MM.1S (cell line): ENCODE results near the gene PLXNA2.

ENCODE experiments used
- EZH2 ChIP-seq: fragments of 300-600 bp; sonication (generic); optimal IDR thresholded peaks from 2 replicates; pipeline ENCODE3; 2017; ENCODE audit warnings: low read depth, mild to moderate bottlenecking, antibody characterized with exemption, low read length, mixed read lengths
- TF ChIP-seq, protein P1 (sequence below): fragments of 300-600 bp; sonication (generic); IDR thresholded peaks from 2 replicates; pipeline ENCODE4 v1.5.1; 2016; ENCODE audit warnings: antibody characterized with exemption, low read length, mixed read lengths

GRCh38 chr1:208148380-208148779 lies 95.8 kb downstream of the PLXNA2 start:
- TF ChIP-seq, protein P1, sequence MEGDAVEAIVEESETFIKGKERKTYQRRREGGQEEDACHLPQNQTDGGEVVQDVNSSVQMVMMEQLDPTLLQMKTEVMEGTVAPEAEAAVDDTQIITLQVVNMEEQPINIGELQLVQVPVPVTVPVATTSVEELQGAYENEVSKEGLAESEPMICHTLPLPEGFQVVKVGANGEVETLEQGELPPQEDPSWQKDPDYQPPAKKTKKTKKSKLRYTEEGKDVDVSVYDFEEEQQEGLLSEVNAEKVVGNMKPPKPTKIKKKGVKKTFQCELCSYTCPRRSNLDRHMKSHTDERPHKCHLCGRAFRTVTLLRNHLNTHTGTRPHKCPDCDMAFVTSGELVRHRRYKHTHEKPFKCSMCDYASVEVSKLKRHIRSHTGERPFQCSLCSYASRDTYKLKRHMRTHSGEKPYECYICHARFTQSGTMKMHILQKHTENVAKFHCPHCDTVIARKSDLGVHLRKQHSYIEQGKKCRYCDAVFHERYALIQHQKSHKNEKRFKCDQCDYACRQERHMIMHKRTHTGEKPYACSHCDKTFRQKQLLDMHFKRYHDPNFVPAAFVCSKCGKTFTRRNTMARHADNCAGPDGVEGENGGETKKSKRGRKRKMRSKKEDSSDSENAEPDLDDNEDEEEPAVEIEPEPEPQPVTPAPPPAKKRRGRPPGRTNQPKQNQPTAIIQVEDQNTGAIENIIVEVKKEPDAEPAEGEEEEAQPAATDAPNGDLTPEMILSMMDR, result no peak
- no peak for TF ChIP-seq EZH2
